Activated T-cell treated with anti-CD3 and anti-CD28 coated beads, Interleukin-2, amount 50 U/mL, for 4 hours (primary cell): ENCODE measurements around the gene LEKR1. TPM values are rescaled to one million over a fixed set of nuclear protein-coding genes. Genes with fewer than 3 reads are reported as not detected.
"Not testable (repeated sequence)": the region's sequence is repeated elsewhere in the genome, so short reads cannot be mapped to it uniquely, and the experiment has no call there.

Source experiments
- ATAC-seq, 2 donors: fragments of 200-7000 bp; cut with Tn5 transposase; one replicate each; pipeline ENCODE4 v1.10.0; 2021
- DNase-seq: peaks from one replicate; pipeline ENCODE4 v3.0.0-alpha.2; 2020
- H3K27me3 Mint-ChIP-seq: one replicate; pipeline ENCODE4 v1.8.0; 2021; ENCODE audit warnings: low read depth, mixed read lengths
- H3K36me3 Mint-ChIP-seq: one replicate; pipeline ENCODE4 v1.8.0; 2022; ENCODE audit warnings: mixed read lengths; ENCODE audit not compliant: insufficient read depth
- H3K4me1 Mint-ChIP-seq: one replicate; pipeline ENCODE4 v1.8.0; 2021; ENCODE audit warnings: low read depth, mixed read lengths
- H3K4me3 Mint-ChIP-seq: one replicate; pipeline ENCODE4 v1.8.0; 2021; ENCODE audit warnings: mild to moderate bottlenecking, moderate library complexity, mixed read lengths
- H3K9me3 Mint-ChIP-seq: one replicate; pipeline ENCODE4 v1.8.0; 2021; ENCODE audit warnings: mixed read lengths
- total RNA-seq, 3 donors: library from RNA; stranded (reverse); gene quantifications; one replicate each; pipeline ENCODE4 v1.2.1, GENCODE V29; 2021

The LEKR1 gene
- total RNA-seq, 3 donors from 2014 or later: 0.30 to 0.68 (median 0.50) TPM

- peaks cover 19% of the 10 kb centered on the region for H3K9me3 Mint-ChIP-seq
- peak; percentile 18 to 38 for ATAC-seq
- H3K36me3 Mint-ChIP-seq: peaks cover 18% of the 10 kb centered on the region
Observed at GRCh38 chr3:156795890-156796481, 30.2 kb upstream of the LEKR1 start.

GRCh38 chr3:156797368-156797767 lies 28.8 kb upstream of the LEKR1 start:
- DNase-seq: no peak
- peaks cover 22% of the 10 kb centered on the region for H3K36me3 Mint-ChIP-seq
- peaks cover 18% of the 10 kb centered on the region for H3K4me1 Mint-ChIP-seq
- H3K4me3 Mint-ChIP-seq: no peak overlapping the region
- no peaks in the 10 kb centered on the region for H3K27me3 Mint-ChIP-seq
- H3K9me3 Mint-ChIP-seq: peaks cover 22% of the 10 kb centered on the region
- ATAC-seq: no peak

More at GRCh38 chr3:156795890-156796481, 30.2 kb upstream of the LEKR1 start:
- no peak for DNase-seq
- H3K4me3 Mint-ChIP-seq: no peak overlapping the region
- no peaks in the 10 kb centered on the region for H3K27me3 Mint-ChIP-seq
- peaks cover 20% of the 10 kb centered on the region for H3K4me1 Mint-ChIP-seq

GRCh38 chr3:156800287-156800686 lies 25.9 kb upstream of the LEKR1 start:
- not testable (repeated sequence) for H3K4me1 Mint-ChIP-seq, H3K4me3 Mint-ChIP-seq, ATAC-seq, DNase-seq, H3K27me3 Mint-ChIP-seq
- Mint-ChIP-seq H3K9me3 (peaks cover 31% of the 10 kb centered on the region), H3K36me3 (peaks cover 24% of the 10 kb centered on the region)

DNA sequence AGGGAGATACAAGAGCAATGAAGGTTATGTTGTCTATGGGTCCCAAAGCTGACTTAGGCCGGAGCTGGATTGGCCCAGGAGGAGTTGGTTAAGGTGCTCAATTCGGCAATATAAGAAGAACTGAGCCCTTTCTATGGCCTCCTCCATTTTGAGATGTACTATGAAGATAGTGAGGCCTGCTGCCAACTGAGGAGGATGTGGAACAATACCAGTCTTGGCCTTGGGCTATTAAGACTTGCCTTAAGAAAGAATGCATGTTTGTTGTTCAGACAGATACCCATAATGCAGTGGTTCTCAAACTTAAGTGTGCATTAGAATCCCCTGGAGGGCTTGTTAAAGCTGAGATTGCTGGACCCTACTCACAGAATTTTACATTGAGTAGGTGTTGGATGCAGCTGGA lies 24.4 kb upstream of the LEKR1 start:
- Mint-ChIP-seq H3K9me3 (peaks cover 31% of the 10 kb centered on the region), H3K36me3 (peaks cover 24% of the 10 kb centered on the region), H3K27me3 (no peaks in the 10 kb centered on the region), H3K4me1 (no peaks in the 10 kb centered on the region), H3K4me3 (no peak overlapping the region)
- ATAC-seq (no peak), DNase-seq (no peak)

GRCh38 chr3:156802821-156803606 lies 23.1 kb upstream of the LEKR1 start:
- Mint-ChIP-seq H3K27me3 (no peaks in the 10 kb centered on the region), H3K9me3 (peaks cover 34% of the 10 kb centered on the region)

GRCh38 chr3:156803952-156804741 lies 22.0 kb upstream of the LEKR1 start:
- H3K4me1 Mint-ChIP-seq: no peaks in the 10 kb centered on the region
- peaks cover 24% of the 10 kb centered on the region for H3K36me3 Mint-ChIP-seq
- ATAC-seq: no peak
- no peak overlapping the region for H3K4me3 Mint-ChIP-seq
- peaks cover 32% of the 10 kb centered on the region for H3K9me3 Mint-ChIP-seq
- no peak for DNase-seq
- no peaks in the 10 kb centered on the region for H3K27me3 Mint-ChIP-seq

More at GRCh38 chr3:156802821-156803606, 23.1 kb upstream of the LEKR1 start:
- Mint-ChIP-seq H3K4me3 (no peak overlapping the region), H3K36me3 (peaks cover 26% of the 10 kb centered on the region), H3K4me1 (no peaks in the 10 kb centered on the region)
- ATAC-seq: no peak
- DNase-seq: no peak

- Mint-ChIP-seq H3K4me1 (no peaks in the 10 kb centered on the region), H3K27me3 (no peaks in the 10 kb centered on the region), H3K9me3 (peaks cover 13% of the 10 kb centered on the region), H3K4me3 (no peak overlapping the region), H3K36me3 (peaks cover 16% of the 10 kb centered on the region)
- no peak for DNase-seq
- ATAC-seq: no peak
Observed at GRCh38 chr3:156806698-156807097, 19.5 kb upstream of the LEKR1 start.

- Mint-ChIP-seq H3K4me1 (peaks cover 3% of the 10 kb centered on the region), H3K4me3 (no peak overlapping the region), H3K36me3 (peaks cover 16% of the 10 kb centered on the region), H3K27me3 (no peaks in the 10 kb centered on the region), H3K9me3 (peaks cover 13% of the 10 kb centered on the region)
- no peak for DNase-seq
- ATAC-seq: no peak
Observed at GRCh38 chr3:156808025-156808424, 18.1 kb upstream of the LEKR1 start.

- H3K36me3 Mint-ChIP-seq: peaks cover 12% of the 10 kb centered on the region
- peaks cover 18% of the 10 kb centered on the region for H3K4me1 Mint-ChIP-seq
- DNase-seq: no peak
- H3K9me3 Mint-ChIP-seq: peaks cover 7% of the 10 kb centered on the region
- H3K4me3 Mint-ChIP-seq: no peak overlapping the region
- ATAC-seq: no peak
- H3K27me3 Mint-ChIP-seq: no peaks in the 10 kb centered on the region
Observed at GRCh38 chr3:156811089-156811862, 14.9 kb upstream of the LEKR1 start.

DNA sequence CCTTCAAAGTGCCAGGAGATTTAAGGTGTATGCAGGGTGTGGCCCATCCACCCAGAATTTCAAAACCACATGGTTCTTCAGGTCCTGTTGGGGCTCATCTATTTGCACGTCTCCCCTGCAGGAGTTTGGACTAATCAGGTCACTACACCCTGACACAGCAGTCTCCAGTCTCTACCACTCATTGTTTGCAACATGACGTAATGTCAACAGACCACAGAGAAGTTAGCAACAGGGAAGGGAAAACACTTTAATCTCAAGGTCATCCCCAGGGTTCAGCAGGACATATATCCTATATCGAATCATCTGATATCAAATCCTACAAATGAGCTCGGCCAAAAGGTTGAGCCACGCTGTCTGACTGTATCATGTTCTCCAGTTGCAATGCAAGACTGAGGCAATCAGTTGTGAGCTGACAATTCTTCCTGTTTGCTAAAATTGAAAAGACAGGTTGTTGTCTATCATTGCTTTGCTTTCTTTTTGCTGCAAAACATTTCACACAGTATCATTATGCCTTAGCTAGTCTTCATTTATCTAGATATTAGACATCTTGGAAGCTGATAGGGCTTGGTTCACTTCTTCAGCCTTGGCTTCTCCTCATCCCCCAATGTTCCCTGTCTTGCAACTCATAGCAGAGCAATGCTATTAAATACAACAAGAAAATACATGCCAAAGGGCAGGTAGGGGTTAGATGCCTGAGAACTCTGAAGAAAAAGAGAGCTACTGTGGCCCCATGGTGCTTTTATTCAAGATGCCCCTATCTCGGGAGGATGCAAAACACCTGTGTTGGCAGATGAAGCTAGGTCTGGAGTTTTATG lies 13.4 kb upstream of the LEKR1 start:
- Mint-ChIP-seq H3K36me3 (peaks cover 12% of the 10 kb centered on the region), H3K27me3 (no peaks in the 10 kb centered on the region), H3K4me1 (peaks cover 24% of the 10 kb centered on the region), H3K9me3 (peaks cover 7% of the 10 kb centered on the region), H3K4me3 (no peak overlapping the region)
- ATAC-seq (no peak), DNase-seq (no peak)

DNA sequence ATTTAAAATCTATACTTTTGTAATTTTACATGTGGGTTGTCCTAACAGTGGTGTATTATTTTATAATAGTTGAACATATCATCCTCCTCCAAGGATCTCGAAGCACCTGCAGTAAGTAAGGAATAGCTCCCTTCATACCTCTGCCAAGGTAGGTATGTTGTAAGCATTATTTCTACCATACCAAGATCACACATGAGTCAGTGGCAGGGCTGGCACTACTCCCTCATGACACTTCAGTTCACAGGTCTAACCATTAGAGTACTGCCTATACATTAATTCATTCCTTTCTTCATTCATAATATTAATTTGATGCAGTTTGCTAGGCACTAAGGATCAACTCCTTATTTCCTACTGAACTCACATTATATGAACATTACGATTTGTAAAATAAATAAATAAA lies 11.9 kb upstream of the LEKR1 start:
- H3K27me3 Mint-ChIP-seq: no peaks in the 10 kb centered on the region

DNA sequence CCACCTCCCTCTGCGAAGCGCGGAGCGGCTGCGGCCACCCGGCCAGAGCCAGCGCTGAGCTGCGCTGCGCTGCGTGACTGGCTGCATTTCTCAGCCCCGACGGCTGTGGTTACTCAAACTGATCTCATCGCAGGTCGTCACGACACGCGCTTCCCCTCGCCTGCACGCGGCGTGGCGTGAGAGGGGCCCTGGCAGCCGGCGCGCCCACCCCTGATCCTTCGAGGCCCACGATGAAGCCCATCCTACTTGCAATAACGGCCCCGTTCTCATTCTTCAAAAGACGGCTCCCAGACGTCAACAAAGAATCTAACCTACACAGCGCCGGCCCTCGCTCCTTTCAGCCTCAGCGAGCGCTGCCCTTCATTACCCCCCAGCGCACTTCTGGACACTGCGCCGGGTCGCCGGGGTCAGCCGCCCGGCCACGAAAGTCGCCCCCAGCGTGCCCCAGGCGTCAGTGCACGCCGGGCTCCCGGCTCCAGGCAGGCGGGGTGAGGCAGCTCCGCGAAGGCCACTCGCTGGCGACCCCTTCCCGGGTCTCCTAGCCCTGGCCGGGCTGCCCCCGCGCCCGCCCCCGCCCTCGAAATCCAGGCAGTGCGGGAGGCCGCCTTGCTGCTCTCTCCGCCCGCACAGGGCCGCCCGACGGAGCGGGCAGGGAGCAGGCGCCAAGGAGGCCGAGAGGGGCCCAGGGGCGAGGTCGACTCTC lies 9.9 kb upstream of the LEKR1 start:
- H3K4me3 Mint-ChIP-seq: peak overlapping the region; percentile 92
- ATAC-seq: peak; percentile 12 to 38

More for the DNA sequence above, 11.9 kb upstream of the LEKR1 start:
- Mint-ChIP-seq H3K36me3 (peaks cover 9% of the 10 kb centered on the region), H3K4me1 (peaks cover 34% of the 10 kb centered on the region), H3K9me3 (peaks cover 3% of the 10 kb centered on the region), H3K4me3 (no peak overlapping the region)
- no peak for ATAC-seq
- DNase-seq: no peak

More for the DNA sequence above, 9.9 kb upstream of the LEKR1 start:
- peak; percentile 17 for DNase-seq
- Mint-ChIP-seq H3K4me1 (peaks cover 36% of the 10 kb centered on the region), H3K27me3 (no peaks in the 10 kb centered on the region), H3K9me3 (peaks cover 3% of the 10 kb centered on the region), H3K36me3 (no peaks in the 10 kb centered on the region)
